Thoracic aorta (tissue), 2 donors: ENCODE results near the gene LRPPRC. TPM values are rescaled to one million over a fixed set of nuclear protein-coding genes. Genes with fewer than 3 reads are reported as not detected.

Experiments used
- total RNA-seq, 2 donors: library from RNA; depleted of rRNA; stranded (reverse); fragments of >200 nt; gene quantifications; one replicate each; pipeline versions ENCODE4 v1.1.0 to v1.2.3, GENCODE V29; 2016

LRPPRC gene
- total RNA-seq, 2 donors from 2014 or later: 37.0 to 55.4 TPM

Other genes starting within 250 kb of the LRPPRC start
- gene DYNC2LI1, start 221.9 kb downstream of the LRPPRC start, total RNA-seq: 10 to 100 TPM; 32.9 to 41.6 TPM
- gene ABCG5, start 157.2 kb downstream of the LRPPRC start, total RNA-seq: not detected
- gene ABCG8, start 157.0 kb downstream of the LRPPRC start, total RNA-seq: not detected
- 10 to 100 TPM; 69.9 to 99.3 TPM for gene PPM1B, start 172.9 kb upstream of the LRPPRC start, total RNA-seq